ENCODE results near the gene JMJD8.

GRCh38 chr16:658679-659571, 25.2 kb downstream of the JMJD8 start:
- TF ChIP-seq CTCF (IDR thresholded peaks at IDR 0.05) (no peak), EP300 (IDR thresholded peaks at IDR 0.05) (no peak), POLR2A (IDR thresholded peaks at IDR 0.05; ENCODE audit: low read depth) (no peak), POLR2AphosphoS5 (IDR thresholded peaks at IDR 0.05) (no peak)

Data from esophagus muscularis mucosa (tissue), 4 donors.